HepG2 (cell line): Measurements from ENCODE around the gene CISTR. TPM values are rescaled to one million over a fixed set of nuclear protein-coding genes. Genes with fewer than 3 reads are reported as not detected.

Experiments used
- ATAC-seq: fragments of 200-7000 bp; cut with Tn5 transposase; 3 replicates; pipeline ENCODE4 v1.9.1; 2020; ENCODE audit warnings: mild to moderate bottlenecking, moderate library complexity
- BruUV-seq: library from RNA; stranded (reverse); fragments of 400-500 nt; replicated peaks from 2 replicates; lab custom pipeline; 2021; lab: Mats Ljungman, UMichigan
- CTCF ChIA-PET: fragments of 300-600 bp; formaldehyde crosslinking; extraction: SDS; loops from one replicate; lab custom pipeline; 2021; ENCODE audit warnings: low total read pairs, inconsistent platforms, low intra/inter-chr PET ratio; lab: Yijun Ruan, JAX
- POLR2A ChIA-PET: fragments of 350-600 bp; sonication (Branson Sonifier 250); formaldehyde crosslinking; loops from one replicate; lab custom pipeline; 2020; ENCODE audit warnings: antibody characterized with exemption, inconsistent platforms; lab: Yijun Ruan, JAX
- DNase-seq: peaks from one replicate; pipeline ENCODE4 v3.0.0-alpha.2; 2015; ENCODE audit warnings: low spot score
- FAIRE-seq: peaks from 3 replicates; lab custom pipeline; 2011; peaks lifted over from hg19 to GRCh38; lab: Jason Lieb, UNC
- H2AFZ ChIP-seq: one replicate; pipeline ENCODE4 v1.6.1; 2011; ENCODE audit warnings: low read length, inconsistent platforms
- H3K27ac ChIP-seq: fragments of 300-600 bp; 3 replicates; pipeline ENCODE4 v1.8.0; 2011; ENCODE audit warnings: mixed run types, mild to moderate bottlenecking, mixed read lengths, low read length, inconsistent platforms; ENCODE audit not compliant: insufficient read depth; ENCODE audit errors: extremely low read length
- H3K27me3 ChIP-seq, 2 experiments: fragments of 200-600 bp in 1 of 2; 2 replicates in 1 of 2; 3 replicates in 1 of 2; pipeline versions ENCODE4 v1.6.0 to v1.8.0; 2011; ENCODE audit warnings: low read length in 2 of 2, mild to moderate bottlenecking in 2 of 2, moderate library complexity in 2 of 2, inconsistent platforms in 1 of 2; ENCODE audit not compliant: insufficient read depth in 2 of 2, control insufficient read depth in 1 of 2
- H3K36me3 ChIP-seq, 2 experiments: fragments of 200-600 bp in 1 of 2; replicated peaks in 1 of 2; 2 replicates in 1 of 2; 3 replicates in 1 of 2; pipeline versions ENCODE4 v1.5.1 to v1.8.0; 2011; ENCODE audit warnings: low read length in 2 of 2, inconsistent platforms in 1 of 2; ENCODE audit not compliant: insufficient read depth in 2 of 2, control insufficient read depth in 1 of 2
- H3K4me1 ChIP-seq: 2 replicates; pipeline ENCODE4 v1.5.1; 2012; ENCODE audit warnings: low read length, inconsistent platforms; ENCODE audit not compliant: insufficient read depth
- H3K4me2 ChIP-seq: 2 replicates; pipeline ENCODE4 v1.6.0; 2011; ENCODE audit warnings: low read depth, low read length, inconsistent platforms
- H3K4me3 ChIP-seq, 3 experiments: fragments of 200-600 bp in 1 of 3; sonication (generic), shearing (Covaris generic) in 1 of 3; replicated peaks in 1 of 3; 2 replicates each; pipeline ENCODE4 v1.5.1; 2011 to 2016; ENCODE audit warnings: low read length in 3 of 3, inconsistent platforms in 2 of 3, low read depth in 2 of 3, mild to moderate bottlenecking in 2 of 3, control low read depth in 1 of 3, mixed read lengths in 1 of 3; ENCODE audit not compliant: insufficient read depth in 1 of 3
- H3K79me2 ChIP-seq: one replicate; pipeline ENCODE4 v1.6.1; 2011; ENCODE audit warnings: low read length, inconsistent platforms; ENCODE audit not compliant: insufficient read depth
- H3K9ac ChIP-seq: 2 replicates; pipeline ENCODE4 v1.6.0; 2011; ENCODE audit warnings: mild to moderate bottlenecking, low read depth, low read length, inconsistent platforms; ENCODE audit not compliant: insufficient read depth
- H3K9me3 ChIP-seq: 2 replicates; pipeline ENCODE4 v1.5.1; 2012; ENCODE audit warnings: mild to moderate bottlenecking, low read length
- H4K20me1 ChIP-seq: 2 replicates; pipeline ENCODE4 v1.6.0; 2011; ENCODE audit warnings: inconsistent platforms, mild to moderate bottlenecking, low read length, moderate library complexity; ENCODE audit not compliant: insufficient read depth
- CEBPB ChIP-seq: IDR thresholded peaks from 2 replicates; pipeline ENCODE4 v1.6.1; 2011; ENCODE audit warnings: low read depth, low read length, improper control_type of control experiment, borderline replicate concordance
- CTCF ChIP-seq: sonication (generic); formaldehyde crosslinking; IDR thresholded peaks from 2 replicates; pipeline ENCODE4 v1.5.0; 2020; ENCODE audit warnings: mild to moderate bottlenecking, missing genetic modification reagents, moderate library complexity
- EP300 ChIP-seq, 3 experiments: sonication (generic) in 1 of 3; formaldehyde crosslinking in 1 of 3; IDR thresholded peaks; 2 replicates each; pipeline versions ENCODE4 v1.5.1 to v1.6.1; 2011 to 2020; ENCODE audit warnings: low read depth in 2 of 3, low read length in 2 of 3, borderline replicate concordance in 1 of 3, improper control_type of control experiment in 1 of 3, mild to moderate bottlenecking in 1 of 3, missing genetic modification reagents in 1 of 3, moderate library complexity in 1 of 3
- GLI4 ChIP-seq: sonication (generic); formaldehyde crosslinking; IDR thresholded peaks from 2 replicates; pipeline ENCODE4 v1.5.1; 2020; ENCODE audit warnings: missing genetic modification reagents, mild to moderate bottlenecking, moderate library complexity, borderline replicate concordance
- MAF1 ChIP-seq: sonication (generic); formaldehyde crosslinking; IDR thresholded peaks from 2 replicates; pipeline ENCODE4 v1.5.0; 2020; ENCODE audit warnings: missing genetic modification reagents, borderline replicate concordance
- ZSCAN25 ChIP-seq: sonication (generic); formaldehyde crosslinking; IDR thresholded peaks from 2 replicates; pipeline ENCODE4 v1.8.0; 2022; ENCODE audit warnings: mild to moderate bottlenecking, missing genetic modification reagents
- WGBS: methylation state at CpG from one replicate; pipeline ENCODE4 v1.1.6; 2017; ENCODE audit warnings: low lambda C conversion rate; 5-methylcytosine and 5-hydroxymethylcytosine counted together
- in situ Hi-C: cut with HindIII; loops from 2 replicates; pipeline ENCODE4 v1.10.0; 2017; ENCODE audit warnings: low pct_unique_long_range_greater_than_20kb; ENCODE audit not compliant: extremely low pct_ligation_motif_present
- intact Hi-C: fragments of 100-400 bp; cut with micrococcal nuclease; formaldehyde crosslinking; loops from one replicate; pipeline ENCODE4 v1.10.0; 2022; ENCODE audit not compliant: unreplicated experiment
- polyA plus RNA-seq, 8 experiments: library from polyadenylated mRNA; depleted of rRNA in 3 of 8; stranded (reverse) in 7 of 8; unstranded in 1 of 8; fragments of >200 nt; fragmentation: Illumina TruSeq in 4 of 8; extraction: Trizol in 4 of 8; gene quantifications; 2 replicates each; pipeline versions ENCODE4 v1.2.1 to v1.2.3, GENCODE V29; 2011 to 2016; ENCODE audit warnings: low read depth in 4 of 8, missing spikeins in 1 of 8, mixed read lengths in 1 of 8; ENCODE audit not compliant: insufficient read depth in 1 of 8
- total RNA-seq, 5 experiments: library from RNA; depleted of rRNA; stranded (reverse); fragments of >200 nt; fragmentation: Illumina TruSeq; extraction: Trizol; gene quantifications; 2 replicates each; pipeline ENCODE4 v1.2.3, GENCODE V29; 2016; ENCODE audit warnings: low read depth in 1 of 5
- TF ChIP-seq, protein P1 (sequence below): sonication (generic); formaldehyde crosslinking; IDR thresholded peaks from 2 replicates; pipeline ENCODE4 v1.4.0; 2020; ENCODE audit warnings: mild to moderate bottlenecking, missing genetic modification reagents

CISTR gene
- total and polyA plus RNA-seq, 2 of the 13 experiments (the other 11 are each of a cell fraction or from before 2014, with no cell fraction given): not detected

DNA sequence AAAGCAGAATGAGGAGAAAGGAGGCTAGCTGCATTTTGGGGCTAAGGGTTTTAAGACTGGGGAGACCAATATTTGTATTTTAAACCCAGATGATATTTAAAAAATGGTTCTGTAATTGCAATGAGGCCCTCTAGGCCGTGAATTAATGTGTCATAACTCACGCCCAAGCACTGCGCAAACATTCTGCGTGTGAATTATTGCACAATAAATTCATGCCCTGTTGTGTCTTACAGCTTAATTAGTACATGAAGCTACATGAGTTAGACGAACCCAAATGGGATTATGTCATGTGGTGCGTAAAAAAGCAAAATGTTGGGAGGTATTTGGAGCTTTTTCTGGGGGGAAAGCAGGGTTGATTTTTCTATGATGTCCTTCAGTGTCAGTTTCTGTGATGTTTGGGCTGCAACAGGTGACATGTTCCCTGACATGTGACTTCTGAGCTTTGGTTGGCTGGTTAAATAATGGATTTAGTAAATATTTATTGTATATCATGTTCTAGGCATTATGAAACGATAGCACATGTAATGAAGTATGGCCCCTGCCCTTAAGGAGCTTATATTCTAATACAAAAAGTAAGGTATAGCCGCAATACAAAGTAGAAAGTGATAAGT, 30.4 kb upstream of the CISTR start:
- DNase-seq: no peak
- no peak for FAIRE-seq
- Histone ChIP-seq H3K4me3 (no peak overlapping the region), H2AFZ (no peak overlapping the region), H3K79me2 (no peaks in the 10 kb centered on the region), H4K20me1 (no peaks in the 10 kb centered on the region), H3K9ac (no peak overlapping the region), H3K9me3 (no peaks in the 10 kb centered on the region), H3K36me3 (no peaks in the 10 kb centered on the region), H3K27ac (no peak overlapping the region), H3K4me1 (no peaks in the 10 kb centered on the region), H3K4me2 (no peak overlapping the region), H3K27me3 (peaks cover 0 to 34% of the 10 kb centered on the region in 2 experiments; a peak in 3 of 5 replicates)
- intact Hi-C loops (no loop called here), in situ Hi-C loops (loop anchor here (25.0 kb wide), 1 partner anchor 155 kb away; the partner anchor contains the start of gene HOXC13)
- 25% methylated on average over 8 of the region's 8 CpGs for WGBS
- no TSS peak for BruUV-seq
- ChIA-PET CTCF (no interaction called here), POLR2A (interaction anchor here (0.8 kb wide), 1 partner anchor 43 kb away, joined by 3 read pairs; no protein-coding TSS in a partner anchor)
- TF ChIP-seq MAF1 (no peak), ZSCAN25 (CRISPR knock-in tag) (no peak), CEBPB (peak; percentile 77), CTCF (no peak), GLI4 (no peak), EP300 (IDR thresholded peaks at IDR 0.05; ENCODE audit: low read depth in 2 of 2, low read length in 2 of 2) (no peak), EP300 (CRISPR knock-in tag; IDR thresholded peaks at IDR 0.05; ENCODE audit: borderline replicate concordance) (no peak)
- TF ChIP-seq, protein P1, sequence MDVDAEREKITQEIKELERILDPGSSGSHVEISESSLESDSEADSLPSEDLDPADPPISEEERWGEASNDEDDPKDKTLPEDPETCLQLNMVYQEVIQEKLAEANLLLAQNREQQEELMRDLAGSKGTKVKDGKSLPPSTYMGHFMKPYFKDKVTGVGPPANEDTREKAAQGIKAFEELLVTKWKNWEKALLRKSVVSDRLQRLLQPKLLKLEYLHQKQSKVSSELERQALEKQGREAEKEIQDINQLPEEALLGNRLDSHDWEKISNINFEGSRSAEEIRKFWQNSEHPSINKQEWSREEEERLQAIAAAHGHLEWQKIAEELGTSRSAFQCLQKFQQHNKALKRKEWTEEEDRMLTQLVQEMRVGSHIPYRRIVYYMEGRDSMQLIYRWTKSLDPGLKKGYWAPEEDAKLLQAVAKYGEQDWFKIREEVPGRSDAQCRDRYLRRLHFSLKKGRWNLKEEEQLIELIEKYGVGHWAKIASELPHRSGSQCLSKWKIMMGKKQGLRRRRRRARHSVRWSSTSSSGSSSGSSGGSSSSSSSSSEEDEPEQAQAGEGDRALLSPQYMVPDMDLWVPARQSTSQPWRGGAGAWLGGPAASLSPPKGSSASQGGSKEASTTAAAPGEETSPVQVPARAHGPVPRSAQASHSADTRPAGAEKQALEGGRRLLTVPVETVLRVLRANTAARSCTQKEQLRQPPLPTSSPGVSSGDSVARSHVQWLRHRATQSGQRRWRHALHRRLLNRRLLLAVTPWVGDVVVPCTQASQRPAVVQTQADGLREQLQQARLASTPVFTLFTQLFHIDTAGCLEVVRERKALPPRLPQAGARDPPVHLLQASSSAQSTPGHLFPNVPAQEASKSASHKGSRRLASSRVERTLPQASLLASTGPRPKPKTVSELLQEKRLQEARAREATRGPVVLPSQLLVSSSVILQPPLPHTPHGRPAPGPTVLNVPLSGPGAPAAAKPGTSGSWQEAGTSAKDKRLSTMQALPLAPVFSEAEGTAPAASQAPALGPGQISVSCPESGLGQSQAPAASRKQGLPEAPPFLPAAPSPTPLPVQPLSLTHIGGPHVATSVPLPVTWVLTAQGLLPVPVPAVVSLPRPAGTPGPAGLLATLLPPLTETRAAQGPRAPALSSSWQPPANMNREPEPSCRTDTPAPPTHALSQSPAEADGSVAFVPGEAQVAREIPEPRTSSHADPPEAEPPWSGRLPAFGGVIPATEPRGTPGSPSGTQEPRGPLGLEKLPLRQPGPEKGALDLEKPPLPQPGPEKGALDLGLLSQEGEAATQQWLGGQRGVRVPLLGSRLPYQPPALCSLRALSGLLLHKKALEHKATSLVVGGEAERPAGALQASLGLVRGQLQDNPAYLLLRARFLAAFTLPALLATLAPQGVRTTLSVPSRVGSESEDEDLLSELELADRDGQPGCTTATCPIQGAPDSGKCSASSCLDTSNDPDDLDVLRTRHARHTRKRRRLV (CRISPR knock-in tag): no peak
- ATAC-seq: no peak
